NCI-H748 treated with DMSO at 0.1 percent for 48 hours (cell line): ENCODE measurements around the gene RLN3.
"Not testable (repeated sequence)": the region's sequence is repeated elsewhere in the genome, so short reads cannot be mapped to it uniquely, and the experiment has no call there.

Experiments
- DNase-seq: peaks from one replicate; lab custom pipeline; 2025; lab: John Stamatoyannopoulos, UW

RLN3 gene

DNA sequence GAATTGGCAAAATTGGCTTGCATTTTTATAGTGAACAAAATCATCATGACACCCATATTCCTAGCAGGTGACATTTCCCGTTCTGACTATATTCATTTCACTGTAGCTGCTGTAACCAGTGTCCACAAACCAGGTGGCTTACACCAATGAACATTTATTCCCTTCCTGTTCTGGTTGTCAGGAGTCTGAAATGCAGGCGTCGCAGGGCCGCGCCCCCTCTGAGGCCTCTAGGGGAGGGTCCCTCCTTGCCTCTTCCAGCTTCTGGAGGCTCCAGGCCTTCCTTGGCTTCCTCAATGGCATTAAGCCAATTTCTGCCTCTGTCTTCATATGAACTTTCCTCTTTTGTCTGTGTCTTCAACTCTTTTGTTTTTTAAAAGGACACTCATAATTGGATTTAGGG, 6.5 kb upstream of the RLN3 start:
- DNase-seq = no peak

DNA sequence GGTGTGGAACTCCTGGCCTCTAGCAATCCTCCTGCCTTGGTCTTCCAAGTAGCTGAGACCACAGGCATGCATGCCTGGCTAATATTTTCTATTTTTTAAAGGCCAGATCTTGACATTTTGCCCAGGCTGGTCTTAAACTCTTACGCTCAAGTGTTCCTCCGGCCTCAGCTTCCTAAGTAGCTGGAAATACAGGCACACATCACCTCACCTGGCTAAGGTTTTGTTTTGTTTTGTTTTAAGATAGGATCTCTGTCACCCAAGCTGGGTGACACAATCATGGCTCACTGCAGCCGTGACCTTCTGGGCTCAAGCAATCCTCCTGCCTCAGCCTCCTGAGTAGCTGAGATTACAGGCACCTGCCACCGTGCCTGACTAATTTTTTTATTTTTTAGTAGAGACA, 5.5 kb upstream of the RLN3 start:
- no peak for DNase-seq

DNA sequence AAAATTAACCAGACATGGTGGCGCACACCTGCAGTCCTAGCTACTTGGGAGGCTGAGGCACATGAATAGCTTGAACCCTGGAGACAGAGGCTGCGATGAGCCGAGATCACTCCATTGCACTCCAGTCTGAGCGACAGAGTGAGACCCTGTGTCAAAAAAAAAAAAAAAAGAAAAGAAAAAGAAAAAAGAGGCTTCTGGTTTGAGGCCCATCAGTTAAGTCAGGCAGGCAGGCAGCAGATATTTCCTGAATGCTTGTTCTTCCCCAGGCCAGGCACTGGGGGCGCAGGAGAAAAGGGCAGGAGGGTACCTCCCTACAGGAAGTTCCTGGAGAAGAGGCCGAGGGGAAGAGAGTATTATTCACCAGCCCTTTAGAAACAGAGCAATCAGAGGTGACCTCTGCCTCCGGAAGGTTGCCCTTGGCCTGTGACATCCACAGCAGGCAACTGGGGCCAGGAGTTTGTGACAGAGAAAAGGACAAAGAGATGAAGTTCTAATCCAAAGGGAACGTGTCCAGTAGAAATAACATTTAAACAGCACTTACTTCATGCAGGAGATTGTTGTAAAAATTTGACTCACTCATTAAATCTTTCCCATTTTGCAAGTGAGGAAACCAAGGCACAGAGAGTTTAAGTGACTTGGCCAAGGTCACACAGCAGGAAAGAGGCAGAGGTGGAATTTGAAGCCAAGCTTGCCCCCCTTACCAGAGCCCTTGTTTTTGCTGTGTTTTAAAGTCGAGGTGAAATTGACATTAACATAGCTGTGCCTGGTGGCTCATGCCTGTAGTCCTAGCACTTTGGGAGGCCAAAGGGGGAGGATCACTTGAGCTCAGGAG, 4.3 kb upstream of the RLN3 start:
- DNase-seq = no peak

DNA sequence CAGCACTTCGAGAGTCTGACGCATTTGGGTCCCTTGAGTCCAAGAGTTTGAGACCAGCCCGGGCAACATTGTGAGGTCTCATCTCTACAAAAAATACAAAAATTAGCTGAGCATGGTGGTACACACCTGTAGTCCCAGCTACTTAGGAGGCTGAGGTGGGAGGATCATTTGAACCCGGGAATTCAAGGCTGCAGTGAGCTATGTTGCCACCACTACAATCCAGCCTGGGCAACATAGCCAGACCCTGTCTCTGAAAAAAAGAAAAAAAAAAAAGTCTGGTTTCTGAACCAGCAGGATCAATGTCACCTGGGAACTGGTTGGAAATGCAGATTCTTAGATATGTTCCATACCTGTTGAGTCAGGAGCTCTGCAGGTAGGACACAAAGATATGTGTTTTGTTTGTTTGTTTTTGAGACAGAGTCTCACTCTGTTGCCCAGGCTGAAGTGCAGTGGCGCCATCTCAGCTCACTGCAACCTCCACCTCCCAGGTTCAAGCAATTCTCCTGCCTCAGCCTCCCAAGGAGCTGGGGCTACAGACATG, 1.2 kb upstream of the RLN3 start:
- not testable (repeated sequence) for DNase-seq

DNA sequence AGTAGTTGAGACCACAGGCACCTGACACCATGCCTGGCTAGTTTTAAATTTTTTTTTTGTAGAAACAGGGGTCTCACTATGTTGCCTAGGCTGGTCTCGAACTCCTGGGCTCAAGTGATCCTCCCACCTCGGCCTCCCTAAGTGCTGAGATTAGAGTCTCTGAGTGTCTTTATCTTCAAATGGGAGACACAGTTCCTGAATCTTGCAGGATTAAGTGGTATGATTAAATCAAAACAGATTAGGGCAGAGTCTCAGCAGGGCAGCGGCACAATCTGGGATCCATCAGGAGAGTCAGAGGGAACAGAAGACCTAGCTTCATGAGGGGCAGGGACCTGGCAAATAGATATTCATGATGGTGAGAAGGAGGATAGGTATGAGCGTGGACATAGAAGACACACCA, 953 bp downstream of the RLN3 start:
- DNase-seq = no peak

DNA sequence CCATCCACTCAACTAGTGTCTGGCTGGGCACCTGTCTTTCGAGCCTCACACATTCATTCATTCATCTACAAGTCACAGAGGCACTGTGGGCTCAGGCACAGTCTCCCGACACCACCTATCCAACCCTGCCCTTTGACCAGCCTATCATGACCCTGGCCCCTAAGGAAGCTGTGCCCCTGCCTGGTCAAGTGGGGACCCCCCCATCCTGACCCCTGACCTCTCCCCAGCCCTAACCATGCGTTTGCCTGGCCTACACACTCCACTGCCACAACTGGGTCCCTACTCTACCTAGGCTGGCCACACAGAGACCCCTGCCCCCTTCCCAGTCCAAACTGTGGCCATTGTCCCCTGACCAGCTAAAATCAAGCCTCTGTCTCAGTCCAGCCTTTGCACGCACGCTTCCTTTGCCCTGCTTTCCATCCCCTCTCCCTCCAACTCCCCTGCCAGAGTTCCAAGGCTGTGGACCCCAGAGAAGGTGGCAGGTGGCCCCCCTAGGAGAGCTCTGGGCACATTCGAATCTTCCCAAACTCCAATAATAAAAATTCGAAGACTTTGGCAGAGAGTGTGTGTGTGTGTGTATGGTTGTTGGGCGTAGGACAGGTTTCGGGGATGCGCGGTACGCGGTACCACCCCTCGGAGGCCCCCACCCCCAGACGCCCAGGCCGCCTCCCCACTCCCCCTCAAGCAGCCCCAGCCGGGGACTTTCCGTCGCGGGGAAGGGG, 3.2 kb downstream of the RLN3 start:
- DNase-seq = no peak

DNA sequence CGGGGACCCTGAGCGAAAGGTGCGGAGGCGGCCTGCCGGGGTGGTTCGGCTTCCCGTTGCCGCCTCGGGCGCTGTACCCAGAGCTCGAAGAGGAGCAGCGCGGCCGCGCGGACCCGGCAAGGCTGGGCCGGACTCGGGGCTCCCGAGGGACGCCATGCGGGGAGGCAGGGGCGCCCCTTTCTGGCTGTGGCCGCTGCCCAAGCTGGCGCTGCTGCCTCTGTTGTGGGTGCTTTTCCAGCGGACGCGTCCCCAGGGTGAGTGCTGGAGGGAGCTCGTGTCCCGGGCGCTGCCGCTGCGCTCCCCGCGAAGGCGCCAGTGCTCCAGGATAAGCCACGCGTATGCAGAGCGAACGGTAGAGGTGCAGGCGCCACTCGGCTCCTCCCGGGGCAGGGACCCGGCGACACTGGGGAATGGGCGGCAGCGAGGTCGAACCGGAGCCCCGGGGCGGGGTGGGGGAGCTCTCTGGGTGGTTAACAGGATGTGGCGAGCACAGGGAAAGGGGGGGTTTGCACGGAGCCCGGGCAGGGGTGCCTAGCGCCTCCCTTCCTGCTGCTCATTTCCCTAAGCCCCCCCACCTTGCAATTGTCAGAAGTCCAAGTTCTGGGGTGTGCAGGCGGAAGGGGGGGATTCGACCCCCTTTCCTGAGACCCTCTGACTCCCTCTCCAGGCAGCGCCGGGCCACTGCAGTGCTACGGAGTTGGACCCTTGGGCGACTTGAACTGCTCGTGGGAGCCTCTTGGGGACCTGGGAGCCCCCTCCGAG, 4.0 kb downstream of the RLN3 start, which contains the start of gene IL27RA:
Gene IL27RA (plus strand): TSS at position 44 of the 762 bp plus-strand sequence. CDS start 111 bp downstream, at position 155.
- no peak for DNase-seq

DNA sequence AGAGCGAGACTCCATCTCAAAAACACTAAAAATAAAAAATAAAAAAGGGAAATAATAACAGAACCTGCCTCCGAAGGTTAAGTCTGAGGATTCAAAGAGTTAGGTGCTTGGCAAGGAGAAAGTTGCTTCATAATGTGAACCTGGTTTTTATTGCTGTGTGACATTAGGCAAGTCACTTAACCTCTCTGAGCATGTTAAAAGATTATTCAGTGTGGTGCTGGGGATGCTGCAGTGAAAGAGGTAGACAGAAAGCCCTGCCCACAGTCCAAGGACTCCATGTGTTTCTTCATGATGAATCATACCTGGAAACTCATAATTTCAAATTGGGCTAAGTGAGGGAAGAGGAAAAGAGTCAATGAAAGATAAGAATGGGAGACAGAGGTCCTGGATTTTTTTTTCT, 6.0 kb downstream of the RLN3 start:
- DNase-seq = no peak

DNA sequence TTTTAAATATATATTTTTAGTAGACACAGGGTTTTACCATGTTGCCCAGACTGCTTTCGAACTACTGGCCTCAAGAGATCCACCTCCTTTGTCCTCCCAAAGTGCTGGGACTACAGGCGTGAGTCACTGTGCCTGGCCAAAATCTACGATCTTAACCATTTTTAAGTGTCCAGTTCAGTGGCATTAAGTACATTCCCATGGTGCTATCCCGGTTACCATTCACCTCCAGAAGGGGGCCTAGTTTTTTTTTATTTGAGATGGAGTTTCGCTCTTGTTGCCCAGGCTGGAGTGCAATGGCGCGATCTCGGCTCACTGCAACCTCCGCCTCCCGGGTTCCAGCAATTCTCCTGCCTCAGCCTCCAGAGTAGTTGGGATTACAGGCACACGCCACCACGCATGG, 7.2 kb downstream of the RLN3 start:
- DNase-seq = not testable (repeated sequence)

DNA sequence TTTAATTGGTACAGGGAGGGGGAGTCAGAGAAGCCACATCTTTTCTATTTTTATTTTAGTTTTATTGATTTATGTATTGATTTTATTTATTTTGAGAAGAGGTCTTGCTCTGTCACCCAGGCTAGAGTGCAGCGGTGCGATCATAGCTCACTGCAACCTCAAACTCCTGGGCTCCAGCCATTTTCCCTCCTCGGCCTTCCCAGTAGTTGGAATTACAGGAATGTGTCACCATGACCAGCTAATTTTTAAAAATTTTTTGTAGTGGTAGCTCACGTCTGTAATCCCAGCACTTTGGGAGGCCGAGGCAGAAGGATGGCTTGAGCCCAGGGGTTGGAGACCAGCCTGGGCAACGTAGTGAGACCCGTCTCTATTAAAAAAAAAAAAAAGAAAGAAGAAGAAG, 7.8 kb downstream of the RLN3 start:
- DNase-seq = no peak

DNA sequence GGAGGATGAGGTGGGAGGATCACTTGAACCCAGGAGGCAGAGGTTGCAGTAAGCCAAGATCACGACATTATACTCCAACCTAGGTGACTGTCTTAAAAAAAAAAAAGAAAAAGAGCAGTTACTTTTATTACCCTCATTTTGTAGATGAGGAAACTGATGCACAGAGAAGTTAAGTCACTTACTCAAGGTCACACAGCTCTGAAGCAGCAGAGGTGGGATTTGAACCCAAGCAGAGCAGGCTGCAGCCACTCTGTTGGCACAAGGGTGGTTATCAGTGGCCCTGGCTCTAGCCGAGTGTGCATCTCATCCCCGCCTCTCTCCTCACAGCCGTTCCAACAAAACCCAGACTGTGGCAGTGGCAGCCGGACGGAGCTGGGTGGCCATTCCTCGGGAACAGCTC, 11.2 kb downstream of the RLN3 start:
- no peak for DNase-seq

DNA sequence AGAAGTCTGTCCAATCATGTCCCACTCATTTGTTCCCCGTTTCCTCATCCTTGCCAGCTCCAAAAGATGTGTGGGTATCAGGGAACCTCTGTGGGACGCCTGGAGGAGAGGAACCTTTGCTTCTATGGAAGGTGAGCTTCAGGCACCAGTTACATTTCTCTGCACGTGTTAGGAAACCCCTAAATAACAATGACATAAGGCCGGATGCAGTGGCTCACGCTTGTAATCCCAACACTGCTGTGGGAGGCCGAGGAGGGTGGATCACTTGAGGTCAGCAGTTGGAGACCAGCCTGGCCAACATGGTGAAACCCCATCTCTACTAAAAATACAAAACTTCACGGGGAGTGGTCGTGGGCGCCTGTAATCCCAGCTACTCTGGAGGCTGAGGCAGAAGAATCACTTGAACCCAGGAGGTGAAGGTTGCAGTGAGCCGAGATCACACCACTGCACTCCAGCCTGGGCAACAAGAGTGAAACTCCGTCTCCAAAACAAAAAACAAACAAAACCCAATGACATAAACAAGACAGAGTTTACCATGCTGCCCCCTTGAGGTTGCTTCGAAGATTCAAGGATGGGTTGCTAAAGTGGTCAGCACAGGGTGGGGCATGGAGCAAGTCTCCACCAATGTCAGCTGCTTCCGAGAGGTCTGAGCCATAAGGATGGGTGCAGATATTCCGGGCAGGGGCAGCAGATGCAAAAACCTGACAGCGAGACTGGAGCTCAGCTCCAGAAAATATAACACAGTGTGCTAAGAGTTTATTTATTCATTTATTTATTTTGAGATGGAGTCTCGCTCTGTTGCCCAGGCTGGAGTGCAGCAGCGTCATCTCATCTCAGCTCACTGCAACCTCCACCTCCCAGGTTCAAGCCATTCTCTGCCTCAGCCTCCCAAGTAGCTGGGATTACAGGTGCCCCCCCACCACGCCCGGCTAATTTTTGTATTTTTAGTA, 15.0 kb downstream of the RLN3 start:
- not testable (repeated sequence) for DNase-seq

DNA sequence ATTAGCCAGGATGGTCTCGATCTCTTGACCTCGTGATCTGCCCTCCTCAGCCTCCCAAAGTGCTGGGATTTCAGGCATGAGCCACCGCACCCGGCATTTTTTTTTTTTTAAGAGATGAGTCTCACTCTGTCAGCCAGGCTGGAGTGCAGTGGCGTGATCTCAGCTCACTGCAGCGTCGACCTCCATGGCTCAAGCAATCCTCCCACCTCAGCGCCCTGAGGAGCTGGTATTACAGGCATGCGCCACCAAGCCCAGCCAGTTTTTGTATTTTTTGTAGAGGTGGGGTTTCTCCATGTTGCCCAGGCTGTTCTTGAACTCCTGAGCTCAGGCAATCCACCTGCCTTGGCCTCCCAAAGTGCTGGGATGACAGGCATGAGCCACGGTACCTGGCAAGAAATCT, 19.9 kb downstream of the RLN3 start:
- not testable (repeated sequence) for DNase-seq

DNA sequence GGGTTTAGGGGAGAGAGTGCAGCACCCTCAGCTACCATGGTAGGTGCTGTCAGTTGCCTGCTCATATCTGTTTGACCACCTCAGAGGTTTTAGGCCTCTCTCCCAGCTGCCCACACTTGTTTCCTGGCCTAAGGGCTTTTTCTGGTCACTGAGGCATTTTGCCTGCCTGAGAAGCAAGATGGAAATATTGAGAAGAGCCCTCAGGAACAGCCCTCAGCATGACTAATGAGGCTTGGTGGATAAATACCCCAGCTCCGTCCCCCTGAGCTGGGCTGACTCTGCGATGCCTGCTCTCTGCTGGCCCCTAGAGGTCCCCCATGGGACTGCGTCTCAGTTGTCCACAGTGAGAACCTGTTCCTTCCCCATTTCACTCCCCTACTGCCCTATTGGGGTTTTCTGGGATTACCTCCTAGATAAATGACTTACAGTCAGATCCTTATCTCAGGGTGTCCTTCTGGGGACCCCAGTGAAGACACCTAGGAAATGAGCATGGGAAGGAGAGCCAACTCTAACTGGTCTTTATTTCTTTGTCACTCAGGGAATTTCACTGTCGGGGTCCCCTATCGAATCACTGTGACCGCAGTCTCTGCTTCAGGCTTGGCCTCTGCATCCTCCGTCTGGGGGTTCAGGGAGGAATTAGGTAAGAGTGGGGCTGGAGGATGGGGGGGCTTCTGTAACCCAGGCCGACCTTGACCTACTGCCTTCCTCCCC, 20.6 kb downstream of the RLN3 start:
- DNase-seq = no peak

DNA sequence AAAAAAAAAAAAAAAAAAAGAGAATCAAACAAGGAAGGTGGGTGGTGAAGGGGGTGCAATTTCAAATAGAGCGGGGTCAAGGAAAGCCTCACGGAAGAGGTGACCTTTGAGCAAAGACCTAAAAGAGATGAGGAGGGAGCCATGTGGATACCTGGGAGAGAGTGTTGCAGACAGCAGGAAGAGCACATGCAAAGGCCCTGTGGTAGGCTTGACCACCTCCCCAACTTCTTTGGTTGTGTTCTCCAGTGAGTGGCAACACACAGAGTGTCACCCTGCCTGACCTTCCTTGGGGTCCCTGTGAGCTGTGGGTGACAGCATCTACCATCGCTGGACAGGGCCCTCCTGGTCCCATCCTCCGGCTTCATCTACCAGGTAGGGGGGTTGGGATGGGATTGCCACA, 22.6 kb downstream of the RLN3 start:
- DNase-seq = no peak

DNA sequence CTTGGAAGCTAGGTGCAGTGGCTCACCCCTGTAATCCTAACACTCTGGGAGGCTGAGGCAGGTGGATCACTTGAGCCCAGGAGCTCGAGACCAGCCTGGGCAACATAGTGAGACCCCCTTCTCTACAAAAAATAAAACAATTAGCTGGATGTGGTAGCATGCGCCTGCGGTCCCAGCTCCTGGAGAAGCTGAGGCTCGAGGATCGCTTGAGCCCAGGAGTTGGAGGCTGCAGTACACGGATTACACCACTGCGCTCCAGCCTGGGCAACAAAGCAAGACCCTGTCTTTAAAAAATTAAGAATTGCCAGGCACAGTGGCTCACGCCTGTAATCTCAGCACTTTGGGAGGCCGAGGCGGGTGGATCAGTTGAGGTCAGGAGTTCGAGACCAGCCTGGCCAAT, 23.0 kb downstream of the RLN3 start:
- not testable (repeated sequence) for DNase-seq

DNA sequence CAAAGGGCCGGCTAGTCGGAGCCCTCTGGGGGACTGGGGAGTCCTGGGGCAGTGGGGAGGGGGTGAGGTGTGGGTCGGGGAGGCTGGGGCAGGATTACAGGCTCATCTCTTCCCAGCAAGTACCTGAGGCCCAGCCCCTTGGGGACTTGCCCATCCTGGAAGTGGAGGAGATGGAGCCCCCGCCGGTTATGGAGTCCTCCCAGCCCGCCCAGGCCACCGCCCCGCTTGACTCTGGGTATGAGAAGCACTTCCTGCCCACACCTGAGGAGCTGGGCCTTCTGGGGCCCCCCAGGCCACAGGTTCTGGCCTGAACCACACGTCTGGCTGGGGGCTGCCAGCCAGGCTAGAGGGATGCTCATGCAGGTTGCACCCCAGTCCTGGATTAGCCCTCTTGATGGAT, 24.0 kb downstream of the RLN3 start:
- no peak for DNase-seq

DNA sequence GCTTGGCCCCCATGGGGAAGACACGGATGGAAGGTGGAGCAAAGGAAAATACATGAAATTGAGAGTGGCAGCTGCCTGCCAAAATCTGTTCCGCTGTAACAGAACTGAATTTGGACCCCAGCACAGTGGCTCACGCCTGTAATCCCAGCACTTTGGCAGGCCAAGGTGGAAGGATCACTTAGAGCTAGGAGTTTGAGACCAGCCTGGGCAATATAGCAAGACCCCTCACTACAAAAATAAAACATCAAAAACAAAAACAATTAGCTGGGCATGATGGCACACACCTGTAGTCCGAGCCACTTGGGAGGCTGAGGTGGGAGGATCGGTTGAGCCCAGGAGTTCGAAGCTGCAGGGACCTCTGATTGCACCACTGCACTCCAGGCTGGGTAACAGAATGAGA, 24.5 kb downstream of the RLN3 start:
- no peak for DNase-seq

DNA sequence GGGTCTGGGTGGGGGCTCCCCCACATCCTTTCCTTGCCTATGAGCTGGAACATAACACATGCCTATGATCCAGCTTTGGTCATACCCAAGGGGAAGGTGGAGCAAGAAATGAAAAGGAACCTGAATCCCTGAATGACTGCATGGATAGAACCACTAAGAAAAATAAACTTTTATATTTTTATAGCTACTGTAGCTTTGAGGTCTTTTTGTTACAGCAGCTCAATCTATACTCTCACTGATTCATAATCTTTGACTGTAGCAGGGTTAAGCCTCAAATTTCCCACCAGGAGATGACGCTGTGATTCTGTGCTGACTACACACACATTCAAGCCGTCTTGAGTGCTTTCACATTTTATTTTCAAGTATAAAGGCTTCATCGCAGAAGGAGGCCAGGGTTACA, 25.1 kb downstream of the RLN3 start:
- DNase-seq = no peak

DNA sequence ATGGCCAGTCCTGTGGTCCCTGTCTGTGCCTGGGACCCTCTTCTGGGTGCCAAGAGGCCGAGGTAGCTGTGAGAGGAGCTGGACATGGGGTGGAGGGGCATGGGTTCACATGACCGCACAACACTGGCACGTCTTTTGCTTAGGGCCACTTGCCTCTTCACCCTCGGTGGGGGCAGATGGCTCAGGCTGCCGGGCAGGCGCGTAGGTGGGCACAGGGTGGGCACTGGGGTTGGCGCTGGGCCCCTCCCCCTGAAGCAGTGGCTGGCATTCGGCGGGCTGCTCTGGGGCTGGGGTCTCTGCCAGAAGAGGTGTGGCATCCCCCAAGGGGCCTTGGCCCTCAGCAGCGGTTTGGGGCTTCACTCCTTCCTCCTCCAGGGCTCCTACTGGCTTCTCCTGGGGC, 25.6 kb downstream of the RLN3 start:
- no peak for DNase-seq

DNA sequence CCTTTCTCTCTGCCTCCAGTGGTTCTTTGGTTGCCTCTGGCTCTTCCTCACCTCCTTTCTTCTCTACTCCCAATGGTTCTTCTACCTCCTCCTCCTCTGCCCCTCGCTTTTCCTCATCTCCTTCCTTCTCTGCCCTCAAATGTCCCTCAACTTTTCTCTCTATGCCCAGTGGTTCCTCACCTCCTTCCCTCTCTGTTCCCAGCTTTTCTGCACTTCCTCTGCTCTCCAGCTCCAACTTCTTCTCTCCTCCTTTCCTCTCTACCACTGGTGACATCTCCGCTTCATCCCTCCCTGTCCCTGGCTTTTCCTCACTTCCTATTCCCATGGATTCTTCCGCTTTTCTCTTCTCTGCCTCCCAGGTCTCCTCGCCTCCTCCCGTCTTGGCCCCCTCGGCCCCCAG, 26.2 kb downstream of the RLN3 start:
- DNase-seq = no peak
